ENCODE results near the gene GNGT2.

DNA sequence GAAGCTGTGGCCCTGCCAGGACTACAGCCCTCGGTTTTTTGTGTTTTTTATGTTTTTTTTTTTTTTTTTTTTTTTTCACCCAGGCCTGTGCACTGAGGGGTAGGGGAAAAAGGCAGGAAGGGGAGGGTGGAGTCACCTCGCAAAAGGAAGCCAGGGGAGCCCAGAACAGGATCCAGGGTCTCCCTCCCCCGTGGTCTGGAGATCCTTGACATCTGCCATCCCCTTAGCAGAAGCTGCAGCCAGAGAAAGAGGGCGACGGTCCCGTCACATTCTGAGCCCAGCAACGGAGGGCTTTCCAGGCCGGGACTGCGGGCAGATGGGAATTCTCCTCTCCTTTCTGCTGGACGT lies 49.3 kb upstream of the GNGT2 start:
- TF ChIP-seq, protein P1, sequence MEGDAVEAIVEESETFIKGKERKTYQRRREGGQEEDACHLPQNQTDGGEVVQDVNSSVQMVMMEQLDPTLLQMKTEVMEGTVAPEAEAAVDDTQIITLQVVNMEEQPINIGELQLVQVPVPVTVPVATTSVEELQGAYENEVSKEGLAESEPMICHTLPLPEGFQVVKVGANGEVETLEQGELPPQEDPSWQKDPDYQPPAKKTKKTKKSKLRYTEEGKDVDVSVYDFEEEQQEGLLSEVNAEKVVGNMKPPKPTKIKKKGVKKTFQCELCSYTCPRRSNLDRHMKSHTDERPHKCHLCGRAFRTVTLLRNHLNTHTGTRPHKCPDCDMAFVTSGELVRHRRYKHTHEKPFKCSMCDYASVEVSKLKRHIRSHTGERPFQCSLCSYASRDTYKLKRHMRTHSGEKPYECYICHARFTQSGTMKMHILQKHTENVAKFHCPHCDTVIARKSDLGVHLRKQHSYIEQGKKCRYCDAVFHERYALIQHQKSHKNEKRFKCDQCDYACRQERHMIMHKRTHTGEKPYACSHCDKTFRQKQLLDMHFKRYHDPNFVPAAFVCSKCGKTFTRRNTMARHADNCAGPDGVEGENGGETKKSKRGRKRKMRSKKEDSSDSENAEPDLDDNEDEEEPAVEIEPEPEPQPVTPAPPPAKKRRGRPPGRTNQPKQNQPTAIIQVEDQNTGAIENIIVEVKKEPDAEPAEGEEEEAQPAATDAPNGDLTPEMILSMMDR (tag by site-specific recombination; IDR thresholded peaks at IDR 0.05), result no peak
- TF ChIP-seq, protein P2, sequence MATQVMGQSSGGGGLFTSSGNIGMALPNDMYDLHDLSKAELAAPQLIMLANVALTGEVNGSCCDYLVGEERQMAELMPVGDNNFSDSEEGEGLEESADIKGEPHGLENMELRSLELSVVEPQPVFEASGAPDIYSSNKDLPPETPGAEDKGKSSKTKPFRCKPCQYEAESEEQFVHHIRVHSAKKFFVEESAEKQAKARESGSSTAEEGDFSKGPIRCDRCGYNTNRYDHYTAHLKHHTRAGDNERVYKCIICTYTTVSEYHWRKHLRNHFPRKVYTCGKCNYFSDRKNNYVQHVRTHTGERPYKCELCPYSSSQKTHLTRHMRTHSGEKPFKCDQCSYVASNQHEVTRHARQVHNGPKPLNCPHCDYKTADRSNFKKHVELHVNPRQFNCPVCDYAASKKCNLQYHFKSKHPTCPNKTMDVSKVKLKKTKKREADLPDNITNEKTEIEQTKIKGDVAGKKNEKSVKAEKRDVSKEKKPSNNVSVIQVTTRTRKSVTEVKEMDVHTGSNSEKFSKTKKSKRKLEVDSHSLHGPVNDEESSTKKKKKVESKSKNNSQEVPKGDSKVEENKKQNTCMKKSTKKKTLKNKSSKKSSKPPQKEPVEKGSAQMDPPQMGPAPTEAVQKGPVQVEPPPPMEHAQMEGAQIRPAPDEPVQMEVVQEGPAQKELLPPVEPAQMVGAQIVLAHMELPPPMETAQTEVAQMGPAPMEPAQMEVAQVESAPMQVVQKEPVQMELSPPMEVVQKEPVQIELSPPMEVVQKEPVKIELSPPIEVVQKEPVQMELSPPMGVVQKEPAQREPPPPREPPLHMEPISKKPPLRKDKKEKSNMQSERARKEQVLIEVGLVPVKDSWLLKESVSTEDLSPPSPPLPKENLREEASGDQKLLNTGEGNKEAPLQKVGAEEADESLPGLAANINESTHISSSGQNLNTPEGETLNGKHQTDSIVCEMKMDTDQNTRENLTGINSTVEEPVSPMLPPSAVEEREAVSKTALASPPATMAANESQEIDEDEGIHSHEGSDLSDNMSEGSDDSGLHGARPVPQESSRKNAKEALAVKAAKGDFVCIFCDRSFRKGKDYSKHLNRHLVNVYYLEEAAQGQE (tag by site-specific recombination; IDR thresholded peaks at IDR 0.05), result no peak
- no peak for TF ChIP-seq ZNF266 (tag by site-specific recombination; IDR thresholded peaks at IDR 0.05; ENCODE audit: low read depth)

All from HEK293 (cell line).